GM23338 (cell line): ENCODE measurements around the gene MICAL2. TPM values are rescaled to one million over a fixed set of nuclear protein-coding genes. Genes with fewer than 3 reads are reported as not detected.

ENCODE experiments used
- ATAC-seq: fragments of 200-7000 bp; cut with Tn5 transposase; 3 replicates; pipeline ENCODE4 v1.9.1; 2020
- DNase-seq: peaks from one replicate; pipeline ENCODE4 v3.0.0-alpha.2; 2015; ENCODE audit warnings: low spot score
- H2AFZ ChIP-seq: fragments of 200-600 bp; sonication (generic); 2 replicates; pipeline ENCODE4 v1.8.0; 2016; ENCODE audit warnings: antibody characterized with exemption, mild to moderate bottlenecking, moderate library complexity
- H3F3A ChIP-seq: fragments of 200-600 bp; sonication (generic); replicated peaks from 2 replicates; pipeline ENCODE4 v1.8.0; 2017; ENCODE audit warnings: antibody characterized with exemption, mixed run types, low read depth
- H3K27ac ChIP-seq: fragments of 200-600 bp; sonication (generic); 2 replicates; pipeline ENCODE4 v1.6.1; 2016; ENCODE audit warnings: low read depth
- H3K27me3 ChIP-seq: fragments of 200-600 bp; sonication (generic); 2 replicates; pipeline ENCODE4 v1.8.0; 2016; ENCODE audit warnings: mild to moderate bottlenecking, mixed run types, moderate library complexity; ENCODE audit not compliant: insufficient read depth
- H3K36me3 ChIP-seq: fragments of 200-600 bp; sonication (generic); 2 replicates; pipeline ENCODE4 v1.8.0; 2016; ENCODE audit warnings: mild to moderate bottlenecking; ENCODE audit not compliant: insufficient read depth
- H3K4me1 ChIP-seq: fragments of 200-600 bp; sonication (generic); 2 replicates; pipeline ENCODE4 v1.8.0; 2016; ENCODE audit warnings: mild to moderate bottlenecking, moderate library complexity; ENCODE audit not compliant: insufficient read depth
- H3K4me2 ChIP-seq: fragments of 200-600 bp; sonication (generic); 2 replicates; pipeline ENCODE4 v1.7.1; 2017; ENCODE audit warnings: mixed run types
- H3K4me3 ChIP-seq: fragments of 200-600 bp; sonication (generic); 2 replicates; pipeline ENCODE4 v1.6.1; 2016; ENCODE audit warnings: mixed run types
- H3K79me2 ChIP-seq: fragments of 200-600 bp; sonication (generic); replicated peaks from 2 replicates; pipeline ENCODE4 v1.8.0; 2017; ENCODE audit warnings: mild to moderate bottlenecking; ENCODE audit not compliant: insufficient read depth
- H3K9me2 ChIP-seq: fragments of 200-600 bp; sonication (generic); 2 replicates; pipeline ENCODE4 v1.8.0; 2017; ENCODE audit not compliant: insufficient read depth
- H4K20me1 ChIP-seq: fragments of 200-600 bp; sonication (generic); replicated peaks from 2 replicates; pipeline ENCODE4 v1.8.0; 2017; ENCODE audit warnings: mild to moderate bottlenecking; ENCODE audit not compliant: insufficient read depth
- H3K27ac Mint-ChIP-seq: 2 replicates; pipeline ENCODE4 v1.8.0; 2020; ENCODE audit warnings: inconsistent platforms, mild to moderate bottlenecking, moderate library complexity, mixed read lengths
- H3K27me3 Mint-ChIP-seq: 3 replicates; pipeline ENCODE4 v1.8.0; 2022; ENCODE audit warnings: low read depth, mild to moderate bottlenecking, moderate library complexity, mixed read lengths, inconsistent platforms; ENCODE audit not compliant: insufficient read depth, poor library complexity
- H3K36me3 Mint-ChIP-seq: 3 replicates; pipeline ENCODE4 v1.8.0; 2021; ENCODE audit warnings: low read depth, mild to moderate bottlenecking, inconsistent platforms, moderate library complexity, mixed read lengths
- H3K4me1 Mint-ChIP-seq: 3 replicates; pipeline ENCODE4 v1.8.0; 2020; ENCODE audit warnings: mild to moderate bottlenecking, inconsistent platforms, mixed read lengths
- H3K4me3 Mint-ChIP-seq: 3 replicates; pipeline ENCODE4 v1.8.0; 2021; ENCODE audit warnings: moderate library complexity, mild to moderate bottlenecking, inconsistent platforms, mixed read lengths
- H3K9me3 Mint-ChIP-seq: 3 replicates; pipeline ENCODE4 v1.8.0; 2020; ENCODE audit warnings: moderate library complexity, mild to moderate bottlenecking, inconsistent platforms, mixed read lengths
- CREB1 ChIP-seq: fragments of 250-450 bp; sonication (Bioruptor Pico); IDR thresholded peaks from 2 replicates; pipeline ENCODE4 v1.5.0; 2020; ENCODE audit warnings: low read depth, mild to moderate bottlenecking, moderate library complexity
- EZH2 ChIP-seq: fragments of 200-600 bp; sonication (generic); IDR thresholded peaks from one replicate; pipeline ENCODE4 v1.8.0; 2017; ENCODE audit warnings: antibody characterized with exemption, mild to moderate bottlenecking, low read depth; ENCODE audit not compliant: unreplicated experiment
- EZH2phosphoT487 ChIP-seq: fragments of 200-600 bp; sonication (generic); IDR thresholded peaks from one replicate; pipeline ENCODE4 v1.8.1; 2018; ENCODE audit warnings: antibody characterized with exemption; ENCODE audit not compliant: unreplicated experiment
- NANOG ChIP-seq: IDR thresholded peaks from 2 replicates; pipeline ENCODE4 v1.6.1; 2016; ENCODE audit warnings: antibody characterized with exemption, borderline replicate concordance
- POLR2AphosphoS5 ChIP-seq: IDR thresholded peaks from 2 replicates; pipeline ENCODE4 v1.6.1; 2016; ENCODE audit warnings: antibody characterized with exemption, low read depth
- STAT1 ChIP-seq: IDR thresholded peaks from one replicate; pipeline ENCODE4 v1.6.1; 2016; ENCODE audit warnings: antibody characterized with exemption; ENCODE audit not compliant: unreplicated experiment
- ZNF114 ChIP-seq: fragments of 250-450 bp; sonication (Bioruptor Pico); IDR thresholded peaks from 2 replicates; pipeline ENCODE4 v1.5.0; 2020; ENCODE audit warnings: mild to moderate bottlenecking, moderate library complexity
- ZNF331 ChIP-seq: fragments of 250-450 bp; sonication (Bioruptor Pico); IDR thresholded peaks from 2 replicates; pipeline ENCODE4 v1.5.0; 2020; ENCODE audit warnings: low read depth, mild to moderate bottlenecking, moderate library complexity
- polyA plus RNA-seq: library from polyadenylated mRNA; unstranded; fragments of >200 nt; fragmentation: Nextera tagmentation; extraction: Ambion mirVana; gene quantifications from 2 replicates; pipeline ENCODE4 v1.2.1, GENCODE V29; 2016
- total RNA-seq: library from RNA; depleted of rRNA; stranded (reverse); fragments of >200 nt; shearing (Covaris generic); gene quantifications from 2 replicates; pipeline ENCODE4 v1.2.3, GENCODE V29; 2014
- TF ChIP-seq, protein P1 (sequence below): IDR thresholded peaks from one replicate; pipeline ENCODE4 v1.6.1; 2018; ENCODE audit warnings: antibody characterized with exemption; ENCODE audit not compliant: unreplicated experiment
- TF ChIP-seq, protein P2 (sequence below): fragments of 250-450 bp; sonication (Bioruptor Pico); IDR thresholded peaks from 2 replicates; pipeline ENCODE4 v1.5.0; 2020; ENCODE audit warnings: mild to moderate bottlenecking, moderate library complexity
- TF ChIP-seq, protein P3 (sequence below): IDR thresholded peaks from 2 replicates; pipeline ENCODE4 v1.6.1; 2016; ENCODE audit warnings: antibody characterized with exemption

Gene MICAL2
- total and polyA plus RNA-seq, 2 experiments from 2014 or later = 0.66 to 1.4 TPM

DNA sequence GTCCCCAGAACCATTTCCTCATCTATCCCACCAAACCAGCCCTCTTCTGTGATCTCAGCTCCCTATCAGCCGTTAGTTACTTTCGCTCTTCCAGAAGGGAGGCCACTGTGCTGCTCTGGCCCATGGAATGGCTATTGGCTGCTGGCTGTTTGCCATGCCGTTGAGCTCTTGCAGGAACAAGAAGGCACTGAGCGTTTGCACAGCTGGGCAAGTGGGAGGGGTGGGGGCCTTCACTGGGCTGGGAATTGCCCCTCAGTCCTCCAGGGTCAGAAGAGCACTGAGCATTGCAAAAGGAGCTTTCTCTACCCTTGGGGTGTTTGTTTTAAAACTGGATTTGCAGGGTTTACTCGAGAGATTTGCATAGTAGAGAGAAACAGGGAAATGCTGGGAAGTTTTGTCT lies 137.9 kb downstream of the MICAL2 start:
- Histone ChIP-seq H3K4me2 (no peak overlapping the region), H3K27me3 (no peaks in the 10 kb centered on the region), H2AFZ (peak overlapping the region; percentile 69), H3K36me3 (no peaks in the 10 kb centered on the region), H3F3A (no peaks in the 10 kb centered on the region), H3K4me3 (no peak overlapping the region), H3K79me2 (no peaks in the 10 kb centered on the region), H3K9me2 (no peaks in the 10 kb centered on the region; the same call in 1 of the 2 replicates), H3K4me1 (peaks cover 5% of the 10 kb centered on the region), H3K27ac (no peak overlapping the region), H4K20me1 (no peaks in the 10 kb centered on the region)
- Mint-ChIP-seq H3K27ac (no peak overlapping the region; the same call in 1 of the 2 replicates), H3K36me3 (no peaks in the 10 kb centered on the region), H3K4me1 (peaks cover 28% of the 10 kb centered on the region), H3K27me3 (peaks cover 3% of the 10 kb centered on the region), H3K9me3 (no peaks in the 10 kb centered on the region), H3K4me3 (no peak overlapping the region)
- ATAC-seq (peak; percentile 34), DNase-seq (peak; percentile 23)
- TF ChIP-seq, protein P1, sequence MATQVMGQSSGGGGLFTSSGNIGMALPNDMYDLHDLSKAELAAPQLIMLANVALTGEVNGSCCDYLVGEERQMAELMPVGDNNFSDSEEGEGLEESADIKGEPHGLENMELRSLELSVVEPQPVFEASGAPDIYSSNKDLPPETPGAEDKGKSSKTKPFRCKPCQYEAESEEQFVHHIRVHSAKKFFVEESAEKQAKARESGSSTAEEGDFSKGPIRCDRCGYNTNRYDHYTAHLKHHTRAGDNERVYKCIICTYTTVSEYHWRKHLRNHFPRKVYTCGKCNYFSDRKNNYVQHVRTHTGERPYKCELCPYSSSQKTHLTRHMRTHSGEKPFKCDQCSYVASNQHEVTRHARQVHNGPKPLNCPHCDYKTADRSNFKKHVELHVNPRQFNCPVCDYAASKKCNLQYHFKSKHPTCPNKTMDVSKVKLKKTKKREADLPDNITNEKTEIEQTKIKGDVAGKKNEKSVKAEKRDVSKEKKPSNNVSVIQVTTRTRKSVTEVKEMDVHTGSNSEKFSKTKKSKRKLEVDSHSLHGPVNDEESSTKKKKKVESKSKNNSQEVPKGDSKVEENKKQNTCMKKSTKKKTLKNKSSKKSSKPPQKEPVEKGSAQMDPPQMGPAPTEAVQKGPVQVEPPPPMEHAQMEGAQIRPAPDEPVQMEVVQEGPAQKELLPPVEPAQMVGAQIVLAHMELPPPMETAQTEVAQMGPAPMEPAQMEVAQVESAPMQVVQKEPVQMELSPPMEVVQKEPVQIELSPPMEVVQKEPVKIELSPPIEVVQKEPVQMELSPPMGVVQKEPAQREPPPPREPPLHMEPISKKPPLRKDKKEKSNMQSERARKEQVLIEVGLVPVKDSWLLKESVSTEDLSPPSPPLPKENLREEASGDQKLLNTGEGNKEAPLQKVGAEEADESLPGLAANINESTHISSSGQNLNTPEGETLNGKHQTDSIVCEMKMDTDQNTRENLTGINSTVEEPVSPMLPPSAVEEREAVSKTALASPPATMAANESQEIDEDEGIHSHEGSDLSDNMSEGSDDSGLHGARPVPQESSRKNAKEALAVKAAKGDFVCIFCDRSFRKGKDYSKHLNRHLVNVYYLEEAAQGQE = no peak
- TF ChIP-seq EZH2 (no peak), ZNF331 (no peak), EZH2phosphoT487 (no peak), ZNF114 (CRISPR knock-in tag) (no peak), NANOG (no peak), CREB1 (no peak), POLR2AphosphoS5 (no peak), STAT1 (no peak)
- TF ChIP-seq, protein P2, sequence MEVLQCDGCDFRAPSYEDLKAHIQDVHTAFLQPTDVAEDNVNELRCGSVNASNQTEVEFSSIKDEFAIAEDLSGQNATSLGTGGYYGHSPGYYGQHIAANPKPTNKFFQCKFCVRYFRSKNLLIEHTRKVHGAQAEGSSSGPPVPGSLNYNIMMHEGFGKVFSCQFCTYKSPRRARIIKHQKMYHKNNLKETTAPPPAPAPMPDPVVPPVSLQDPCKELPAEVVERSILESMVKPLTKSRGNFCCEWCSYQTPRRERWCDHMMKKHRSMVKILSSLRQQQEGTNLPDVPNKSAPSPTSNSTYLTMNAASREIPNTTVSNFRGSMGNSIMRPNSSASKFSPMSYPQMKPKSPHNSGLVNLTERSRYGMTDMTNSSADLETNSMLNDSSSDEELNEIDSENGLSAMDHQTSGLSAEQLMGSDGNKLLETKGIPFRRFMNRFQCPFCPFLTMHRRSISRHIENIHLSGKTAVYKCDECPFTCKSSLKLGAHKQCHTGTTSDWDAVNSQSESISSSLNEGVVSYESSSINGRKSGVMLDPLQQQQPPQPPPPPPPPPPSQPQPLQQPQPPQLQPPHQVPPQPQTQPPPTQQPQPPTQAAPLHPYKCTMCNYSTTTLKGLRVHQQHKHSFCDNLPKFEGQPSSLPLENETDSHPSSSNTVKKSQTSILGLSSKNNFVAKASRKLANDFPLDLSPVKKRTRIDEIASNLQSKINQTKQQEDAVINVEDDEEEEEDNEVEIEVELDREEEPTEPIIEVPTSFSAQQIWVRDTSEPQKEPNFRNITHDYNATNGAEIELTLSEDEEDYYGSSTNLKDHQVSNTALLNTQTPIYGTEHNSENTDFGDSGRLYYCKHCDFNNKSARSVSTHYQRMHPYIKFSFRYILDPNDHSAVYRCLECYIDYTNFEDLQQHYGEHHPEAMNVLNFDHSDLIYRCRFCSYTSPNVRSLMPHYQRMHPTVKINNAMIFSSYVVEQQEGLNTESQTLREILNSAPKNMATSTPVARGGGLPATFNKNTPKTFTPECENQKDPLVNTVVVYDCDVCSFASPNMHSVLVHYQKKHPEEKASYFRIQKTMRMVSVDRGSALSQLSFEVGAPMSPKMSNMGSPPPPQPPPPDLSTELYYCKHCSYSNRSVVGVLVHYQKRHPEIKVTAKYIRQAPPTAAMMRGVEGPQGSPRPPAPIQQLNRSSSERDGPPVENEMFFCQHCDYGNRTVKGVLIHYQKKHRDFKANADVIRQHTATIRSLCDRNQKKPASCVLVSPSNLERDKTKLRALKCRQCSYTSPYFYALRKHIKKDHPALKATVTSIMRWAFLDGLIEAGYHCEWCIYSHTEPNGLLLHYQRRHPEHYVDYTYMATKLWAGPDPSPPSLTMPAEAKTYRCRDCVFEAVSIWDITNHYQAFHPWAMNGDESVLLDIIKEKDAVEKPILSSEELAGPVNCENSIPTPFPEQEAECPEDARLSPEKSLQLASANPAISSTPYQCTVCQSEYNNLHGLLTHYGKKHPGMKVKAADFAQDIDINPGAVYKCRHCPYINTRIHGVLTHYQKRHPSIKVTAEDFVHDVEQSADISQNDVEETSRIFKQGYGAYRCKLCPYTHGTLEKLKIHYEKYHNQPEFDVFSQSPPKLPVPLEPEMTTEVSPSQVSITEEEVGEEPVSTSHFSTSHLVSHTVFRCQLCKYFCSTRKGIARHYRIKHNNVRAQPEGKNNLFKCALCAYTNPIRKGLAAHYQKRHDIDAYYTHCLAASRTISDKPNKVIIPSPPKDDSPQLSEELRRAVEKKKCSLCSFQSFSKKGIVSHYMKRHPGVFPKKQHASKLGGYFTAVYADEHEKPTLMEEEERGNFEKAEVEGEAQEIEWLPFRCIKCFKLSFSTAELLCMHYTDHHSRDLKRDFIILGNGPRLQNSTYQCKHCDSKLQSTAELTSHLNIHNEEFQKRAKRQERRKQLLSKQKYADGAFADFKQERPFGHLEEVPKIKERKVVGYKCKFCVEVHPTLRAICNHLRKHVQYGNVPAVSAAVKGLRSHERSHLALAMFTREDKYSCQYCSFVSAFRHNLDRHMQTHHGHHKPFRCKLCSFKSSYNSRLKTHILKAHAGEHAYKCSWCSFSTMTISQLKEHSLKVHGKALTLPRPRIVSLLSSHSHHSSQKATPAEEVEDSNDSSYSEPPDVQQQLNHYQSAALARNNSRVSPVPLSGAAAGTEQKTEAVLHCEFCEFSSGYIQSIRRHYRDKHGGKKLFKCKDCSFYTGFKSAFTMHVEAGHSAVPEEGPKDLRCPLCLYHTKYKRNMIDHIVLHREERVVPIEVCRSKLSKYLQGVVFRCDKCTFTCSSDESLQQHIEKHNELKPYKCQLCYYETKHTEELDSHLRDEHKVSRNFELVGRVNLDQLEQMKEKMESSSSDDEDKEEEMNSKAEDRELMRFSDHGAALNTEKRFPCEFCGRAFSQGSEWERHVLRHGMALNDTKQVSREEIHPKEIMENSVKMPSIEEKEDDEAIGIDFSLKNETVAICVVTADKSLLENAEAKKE = no peak
- TF ChIP-seq, protein P3, sequence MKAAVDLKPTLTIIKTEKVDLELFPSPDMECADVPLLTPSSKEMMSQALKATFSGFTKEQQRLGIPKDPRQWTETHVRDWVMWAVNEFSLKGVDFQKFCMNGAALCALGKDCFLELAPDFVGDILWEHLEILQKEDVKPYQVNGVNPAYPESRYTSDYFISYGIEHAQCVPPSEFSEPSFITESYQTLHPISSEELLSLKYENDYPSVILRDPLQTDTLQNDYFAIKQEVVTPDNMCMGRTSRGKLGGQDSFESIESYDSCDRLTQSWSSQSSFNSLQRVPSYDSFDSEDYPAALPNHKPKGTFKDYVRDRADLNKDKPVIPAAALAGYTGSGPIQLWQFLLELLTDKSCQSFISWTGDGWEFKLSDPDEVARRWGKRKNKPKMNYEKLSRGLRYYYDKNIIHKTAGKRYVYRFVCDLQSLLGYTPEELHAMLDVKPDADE = no peak
